ENCODE measurements around the gene CBL. TPM values are rescaled to one million over a fixed set of nuclear protein-coding genes. Genes with fewer than 3 reads are reported as not detected.

CBL gene
- polyA plus RNA-seq, 3 donors, result 1.7 to 7.3 (median 5.8) TPM

DNA sequence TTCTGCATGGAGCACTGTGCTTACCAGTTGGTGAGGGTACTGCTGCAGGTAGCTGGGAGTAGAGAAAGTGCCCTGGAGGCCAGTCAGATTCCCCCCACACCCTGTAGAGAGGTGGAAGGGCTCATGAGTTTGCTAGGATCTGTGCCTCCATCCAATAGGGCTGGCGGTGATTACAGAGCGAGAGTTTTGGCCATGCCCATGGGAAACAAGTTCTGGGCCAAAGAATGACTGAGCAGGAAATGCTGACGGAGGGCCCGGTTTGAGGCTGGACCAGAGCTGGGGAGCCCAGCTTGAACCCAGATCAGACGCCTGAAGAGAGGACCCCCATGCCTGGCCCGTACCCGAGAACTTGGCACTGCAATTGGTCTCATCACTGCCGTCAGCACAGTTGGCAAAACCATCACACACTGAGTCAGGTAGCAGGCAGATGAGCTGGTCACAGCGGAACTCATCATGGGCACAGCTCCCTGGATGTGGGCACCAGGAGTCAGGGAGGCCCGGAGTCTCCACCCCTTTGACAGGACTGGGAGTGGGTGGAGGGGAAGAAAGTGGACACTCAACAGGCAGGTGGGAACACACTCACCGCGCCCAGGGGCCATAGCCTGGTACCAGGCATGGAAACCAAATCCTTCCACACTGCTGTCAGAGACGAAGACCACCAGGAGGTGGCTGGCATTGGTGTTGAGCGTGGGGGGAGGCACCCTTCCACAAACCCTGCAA, 138.3 kb downstream of the CBL start:
- WGBS, 3 donors, result 73 to 83% (median 76%) methylated on average over 14 of the region's 14 CpGs
- H3K27ac ChIP-seq (ENCODE audit: low read depth, low read length), result no peak overlapping the region

GRCh38 chr11:119345685-119346084, 139.5 kb downstream of the CBL start:
- 87 to 92% (median 88%) methylated on average over 12 of the region's 12 CpGs for WGBS, 3 donors
- no peak overlapping the region for H3K27ac ChIP-seq (ENCODE audit: low read depth, low read length)

DNA sequence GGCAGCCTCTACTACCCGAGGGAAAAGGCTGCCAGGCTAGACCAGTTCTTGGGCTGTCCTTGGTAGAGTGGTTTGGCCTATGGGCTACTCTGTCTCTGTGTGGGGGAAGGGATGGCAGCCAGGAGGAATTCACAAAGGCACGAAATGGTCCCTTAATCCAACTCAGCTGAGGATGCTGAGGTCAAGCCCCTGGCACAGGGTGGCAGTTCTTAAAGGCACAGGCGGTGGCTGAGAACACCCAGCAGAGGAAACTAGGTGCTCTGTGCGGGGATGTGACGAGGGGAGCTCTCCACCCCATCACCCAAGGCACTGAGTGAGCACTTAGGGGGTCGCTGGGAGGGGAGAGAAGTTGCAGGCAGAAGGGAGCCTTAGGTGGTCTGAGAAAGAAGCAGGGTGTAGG, 140.5 kb downstream of the CBL start, which contains the start of gene MFRP:
Gene MFRP (minus strand): TSS at position 101 of the 400 bp plus-strand sequence. CDS start 192 bp downstream, outside the sequence.
- no peak within 1 kb of the TSS for H3K27ac ChIP-seq (ENCODE audit: low read depth, low read length)
- 50 to 78% (median 66%) methylated on average over 6 of the region's 6 CpGs for WGBS, 3 donors

DNA sequence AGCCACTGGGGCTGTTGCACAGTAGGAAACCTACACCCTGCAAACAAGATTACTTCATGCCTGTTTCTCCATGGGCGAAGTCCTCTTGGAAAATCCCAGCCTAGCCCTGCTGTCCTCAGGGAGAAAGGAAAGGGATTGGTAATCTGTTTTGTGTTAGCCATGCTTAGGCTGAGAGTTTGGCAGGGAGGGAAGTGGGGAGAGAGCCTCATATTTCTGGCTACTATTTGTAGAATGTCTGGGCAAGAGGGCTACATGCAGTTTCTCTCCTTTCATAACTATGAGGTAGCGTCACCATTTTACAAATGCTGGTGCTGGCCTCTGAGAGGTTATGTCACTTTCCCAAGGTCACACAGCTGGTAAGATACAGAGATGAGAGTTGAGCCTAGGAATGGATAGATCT, 141.1 kb downstream of the CBL start:
- 55 to 75% (median 57%) methylated on average over 2 of the region's 2 CpGs for WGBS, 3 donors
- H3K27ac ChIP-seq (ENCODE audit: low read depth, low read length), result no peak overlapping the region

DNA sequence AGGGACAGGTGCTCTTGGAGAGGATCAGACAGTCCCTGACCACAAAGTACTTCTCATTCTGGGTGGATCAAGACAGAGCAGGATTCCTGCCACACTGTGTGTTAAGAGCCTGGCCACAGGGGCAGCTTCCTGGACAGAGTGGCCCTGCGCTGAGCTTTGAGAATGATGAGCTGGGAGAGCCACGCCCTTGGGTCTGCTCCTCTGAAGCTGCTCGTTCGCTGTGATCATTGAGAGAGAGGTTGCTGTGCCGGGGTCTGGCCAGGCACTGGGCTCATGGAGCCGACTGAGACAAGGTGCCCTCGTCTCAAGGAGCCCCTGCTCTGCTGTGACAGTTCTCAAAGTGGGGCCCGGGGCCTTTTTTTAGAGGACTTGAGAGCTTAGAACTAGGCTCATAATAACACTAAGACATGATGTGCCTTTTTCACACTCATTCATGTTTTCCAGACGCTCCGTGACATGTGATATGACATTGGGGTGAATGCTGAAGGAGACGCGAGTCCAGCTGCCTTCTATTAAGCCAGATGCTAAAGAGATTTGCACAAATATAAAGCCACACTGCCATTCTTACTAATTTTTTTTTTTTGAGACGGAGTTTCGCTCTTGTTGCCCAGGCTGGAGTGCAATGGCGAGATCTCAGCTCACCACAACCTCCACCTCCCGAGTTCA, 141.9 kb downstream of the CBL start:
- no peak overlapping the region for H3K27ac ChIP-seq (ENCODE audit: low read depth, low read length)
- WGBS, 3 donors, result 80 to 83% (median 82%) methylated on average over 16 of the region's 16 CpGs

- 73 to 81% (median 77%) methylated on average over 6 of the region's 6 CpGs for WGBS, 3 donors
- H3K27ac ChIP-seq (ENCODE audit: low read depth, low read length), result no peak overlapping the region
These were observed 144.2 kb downstream of the CBL start for GRCh38 chr11:119350302-119350701.

GRCh38 chr11:119351232-119351631, 145.1 kb downstream of the CBL start:
- WGBS, 3 donors, result 44 to 100% (median 80%) methylated on average over 1 to 2 of the region's 2 CpGs
- H3K27ac ChIP-seq (ENCODE audit: low read depth, low read length), result no peak overlapping the region

DNA sequence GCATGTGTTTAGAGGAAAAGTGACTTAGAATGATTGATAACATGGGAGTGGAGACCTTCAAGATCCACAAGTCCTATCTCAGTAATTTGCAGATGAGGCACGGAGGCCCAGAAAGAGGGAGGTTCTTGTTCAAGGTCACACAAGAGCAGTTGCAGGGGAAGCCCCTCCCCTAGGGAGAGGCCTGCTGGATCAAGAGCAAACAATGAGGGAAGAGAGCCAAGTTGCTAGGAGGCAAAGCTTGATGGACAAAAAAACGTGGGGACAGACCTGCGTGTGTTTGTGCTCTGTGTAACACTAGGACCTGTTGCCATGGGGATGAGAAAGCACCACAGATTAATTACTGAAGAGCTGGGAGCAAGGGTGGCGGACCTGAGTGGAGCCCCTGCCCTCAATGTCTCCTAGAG, 146.7 kb downstream of the CBL start:
- 14 to 48% (median 45%) methylated on average over 4 of the region's 4 CpGs for WGBS, 3 donors
- no peak overlapping the region for H3K27ac ChIP-seq (ENCODE audit: low read depth, low read length)

GRCh38 chr11:119355091-119355843, 149.1 kb downstream of the CBL start:
- WGBS, 3 donors, result 71 to 81% (median 74%) methylated on average over 9 of the region's 9 CpGs

DNA sequence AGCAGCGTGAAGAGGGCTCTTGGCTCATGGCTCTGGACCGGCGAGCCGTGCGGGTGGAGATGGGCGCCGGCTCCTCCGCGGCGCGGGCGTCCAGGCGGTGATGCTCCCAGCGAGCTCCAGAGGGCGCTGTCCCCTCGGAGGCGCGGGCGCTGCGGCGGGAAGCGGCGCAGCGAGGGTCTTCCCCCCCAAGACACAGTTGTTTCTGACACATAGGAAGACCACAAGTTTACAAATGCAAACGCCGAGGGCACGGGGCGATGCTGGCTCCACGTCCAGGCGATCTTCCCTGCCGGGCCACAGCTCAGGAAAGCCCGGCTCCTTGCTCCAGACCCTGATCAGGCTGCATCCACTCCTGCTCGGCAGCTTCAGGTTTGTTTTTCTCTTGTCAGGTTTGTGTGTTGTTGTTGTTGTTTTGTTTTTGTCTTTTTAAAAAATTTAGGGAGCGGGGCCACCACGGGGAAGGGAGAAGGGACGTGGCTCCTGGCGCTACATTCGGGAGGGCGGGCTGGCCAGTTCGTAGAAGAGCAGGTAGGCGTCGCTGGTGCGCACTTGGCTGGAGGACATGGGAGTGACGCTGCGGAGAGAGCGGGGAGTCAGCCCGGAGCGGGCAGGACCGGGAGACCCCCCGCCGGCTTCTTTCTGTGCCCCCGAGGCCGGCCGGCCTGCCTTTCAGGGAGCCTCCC, 150.4 kb downstream of the CBL start:
- 1 to 46% (median 1%) methylated on average over 54 of the region's 54 CpGs for WGBS, 3 donors
- no peak overlapping the region for H3K27ac ChIP-seq (ENCODE audit: low read depth, low read length)

More at GRCh38 chr11:119355091-119355843, 149.1 kb downstream of the CBL start:
- H3K27ac ChIP-seq (ENCODE audit: low read depth, low read length), result no peak overlapping the region

DNA sequence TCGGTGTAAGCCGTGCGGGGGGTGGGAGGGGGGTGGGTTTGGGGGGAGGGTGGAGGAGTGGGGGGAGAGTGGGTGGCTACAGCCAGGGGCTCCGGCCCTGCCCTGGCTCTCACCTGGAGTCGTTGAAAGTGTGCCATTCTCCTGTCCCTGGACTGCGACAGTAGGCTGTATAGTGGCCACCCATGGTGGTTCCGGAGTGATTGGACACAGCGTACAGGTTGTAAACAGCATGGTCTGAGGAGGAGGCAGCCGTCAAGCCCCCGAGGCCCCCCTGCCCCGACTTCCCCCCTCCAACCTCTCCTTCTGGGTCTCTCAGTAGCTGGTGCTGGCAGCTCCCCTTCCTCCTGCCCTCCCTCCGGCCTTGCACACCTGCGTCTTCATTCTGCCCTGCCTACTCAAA, 150.9 kb downstream of the CBL start:
- no peak overlapping the region for H3K27ac ChIP-seq (ENCODE audit: low read depth, low read length)
- 41 to 53% (median 52%) methylated on average over 10 to 13 of the region's 13 CpGs for WGBS, 3 donors

Other genes with a start within 250 kb of the CBL start
- not detected for gene FOXR1, start 234.6 kb upstream of the CBL start, polyA plus RNA-seq
- 10 to 100 TPM in 2 of 3 donors, 1 to 10 TPM in 1; 6.1 to 28.3 (median 13.7) TPM for gene CENATAC, start 208.2 kb upstream of the CBL start, polyA plus RNA-seq
- gene RPS25, start 188.0 kb upstream of the CBL start, polyA plus RNA-seq, result 1,000 to 10,000 TPM; 1,274 to 4,411 (median 1,949) TPM
- gene TRAPPC4, start 187.6 kb upstream of the CBL start, polyA plus RNA-seq, result 10 to 100 TPM; 24.1 to 48.4 (median 46.6) TPM
- 10 to 100 TPM in 2 of 3 donors, 1 to 10 TPM in 1; 7.4 to 37.9 (median 13.2) TPM for gene SLC37A4, start 175.5 kb upstream of the CBL start, polyA plus RNA-seq
- 10 to 100 TPM; 37.7 to 73.2 (median 41.1) TPM for gene HYOU1, start 149.1 kb upstream of the CBL start, polyA plus RNA-seq
- 10 to 100 TPM; 20.5 to 35.2 (median 30.7) TPM for gene VPS11, start 138.5 kb upstream of the CBL start, polyA plus RNA-seq
- 10 to 100 TPM; 13.7 to 23.3 (median 14.7) TPM for gene HMBS, start 121.5 kb upstream of the CBL start, polyA plus RNA-seq
- 10 to 100 TPM; 20.0 to 28.9 (median 24.0) TPM for gene DPAGT1, start 104.5 kb upstream of the CBL start, polyA plus RNA-seq
- 1 to 10 TPM; 3.1 to 6.7 (median 5.2) TPM for gene C2CD2L, start 99.0 kb upstream of the CBL start, polyA plus RNA-seq
- gene HINFP, start 84.8 kb upstream of the CBL start, polyA plus RNA-seq, result 10 to 100 TPM in 1 of 3 donors, 1 to 10 TPM in 2; 9.1 to 15.4 (median 9.7) TPM
- gene ABCG4, start 57.3 kb upstream of the CBL start, polyA plus RNA-seq, result under 1 TPM; 0.01 to 0.34 (median 0.06) TPM
- 10 to 100 TPM in 2 of 3 donors, 1 to 10 TPM in 1; 7.1 to 15.4 (median 10.3) TPM for gene NLRX1, start 37.6 kb upstream of the CBL start, polyA plus RNA-seq
- under 1 TPM; 0.17 to 0.27 (median 0.22) TPM for gene NHERF4, start 20.9 kb upstream of the CBL start, polyA plus RNA-seq
- gene MCAM, start 110.8 kb downstream of the CBL start, polyA plus RNA-seq, result 100 to 1,000 TPM in 2 of 3 donors, 10 to 100 TPM in 1; 45.3 to 517 (median 120) TPM
- 10 to 100 TPM in 2 of 3 donors, 1 to 10 TPM in 1; 8.8 to 16.3 (median 11.1) TPM for gene RNF26, start 128.2 kb downstream of the CBL start, polyA plus RNA-seq
- 10 to 100 TPM; 13.1 to 45.3 (median 26.5) TPM for gene C1QTNF5, start 134.5 kb downstream of the CBL start, polyA plus RNA-seq
- gene MFRP, start 140.4 kb downstream of the CBL start, polyA plus RNA-seq, result under 1 TPM in 2 of 3 donors, not detected in 1; 0.03 to 0.11 TPM
- gene USP2, start 175.4 kb downstream of the CBL start, polyA plus RNA-seq, result 1 to 10 TPM; 1.6 to 8.8 (median 3.0) TPM
- 10 to 100 TPM in 2 of 3 donors, 1 to 10 TPM in 1; 6.5 to 90.1 (median 46.9) TPM for gene THY1, start 216.8 kb downstream of the CBL start, polyA plus RNA-seq